GM18499 (cell line): ENCODE measurements around the gene SLC29A1.

ENCODE experiments used
- ATAC-seq: cut with Tn5 transposase; IDR thresholded peaks from one replicate; pipeline ENCODE4 v1.9.1; 2021; ENCODE audit warnings: moderate number of reproducible peaks; ENCODE audit not compliant: insufficient read depth, unreplicated experiment

Gene SLC29A1

GRCh38 chr6:44264154-44265006 is 41.0 kb downstream of the SLC29A1 start:
- ATAC-seq = no peak

- no peak for ATAC-seq
These were observed 41.8 kb downstream of the SLC29A1 start, which contains the start of gene NFKBIE for GRCh38 chr6:44265007-44265721. TSS of gene NFKBIE (minus strand) at chr6:44265551. CDS start at chr6:44265346, 205 bp downstream.

GRCh38 chr6:44265722-44266233 is 42.4 kb downstream of the SLC29A1 start:
- ATAC-seq = no peak

- no peak for ATAC-seq
These were observed 43.0 kb downstream of the SLC29A1 start for GRCh38 chr6:44266347-44266746.

- no peak for ATAC-seq
These were observed 43.9 kb downstream of the SLC29A1 start for GRCh38 chr6:44267252-44267651.

GRCh38 chr6:44268095-44268628 is 44.8 kb downstream of the SLC29A1 start:
- ATAC-seq = no peak

GRCh38 chr6:44269178-44269920 is 46.0 kb downstream of the SLC29A1 start:
- ATAC-seq = no peak

GRCh38 chr6:44269921-44270525 is 46.6 kb downstream of the SLC29A1 start, which contains the start of gene TMEM151B:
TSS of gene TMEM151B (plus strand) at chr6:44270450. CDS start at chr6:44270743, 293 bp downstream.
- no peak for ATAC-seq

GRCh38 chr6:44270526-44271405 is 47.4 kb downstream of the SLC29A1 start:
- no peak for ATAC-seq

GRCh38 chr6:44271406-44271723 is 48.0 kb downstream of the SLC29A1 start:
- no peak for ATAC-seq

GRCh38 chr6:44271914-44272313 is 48.5 kb downstream of the SLC29A1 start:
- no peak for ATAC-seq

GRCh38 chr6:44272529-44272928 is 49.1 kb downstream of the SLC29A1 start:
- ATAC-seq = no peak

- no peak for ATAC-seq
These were observed 49.7 kb downstream of the SLC29A1 start for GRCh38 chr6:44272999-44273566.

- no peak for ATAC-seq
These were observed 50.2 kb downstream of the SLC29A1 start for GRCh38 chr6:44273617-44274016.

GRCh38 chr6:44275271-44275748 is 51.9 kb downstream of the SLC29A1 start:
- ATAC-seq = no peak

GRCh38 chr6:44275749-44276648 is 52.6 kb downstream of the SLC29A1 start:
- no peak for ATAC-seq
